ENCODE data around the gene PIGL. TPM values are rescaled to one million over a fixed set of nuclear protein-coding genes. Genes with fewer than 3 reads are reported as not detected.
"Not testable (repeated sequence)": the region's sequence is repeated elsewhere in the genome, so short reads cannot be mapped to it uniquely, and the experiment has no call there.

Gene PIGL
- total and polyA plus RNA-seq, 4 donors: 8.9 to 38.1 (median 27.1) TPM

- WGBS, 2 donors: 81 to 84% methylated on average over 4 of the region's 4 CpGs
- Histone ChIP-seq H3K9me3 (ENCODE audit: control insufficient read depth in 4 of 4, insufficient read depth in 3 of 4, low read length in 3 of 4) (no peaks in the 10 kb centered on the region), H3K9ac (ENCODE audit: insufficient read depth in 1 of 2, low read length in 2 of 2) (no peak overlapping the region), H3K27me3 (ENCODE audit: control insufficient read depth in 3 of 3, insufficient read depth in 3 of 3, low read length in 2 of 3) (no peaks in the 10 kb centered on the region), H3K4me1 (ENCODE audit: control insufficient read depth in 5 of 5, insufficient read depth in 5 of 5, low read length in 5 of 5) (peaks cover 0 to 32% (median 1%) of the 10 kb centered on the region in 5 donors), H3K4me3 (no peak overlapping the region), H3K27ac (ENCODE audit: low read depth in 1 of 2, low read length in 1 of 2) (no peak overlapping the region), H3K36me3 (ENCODE audit: control insufficient read depth in 4 of 4, insufficient read depth in 4 of 4, low read length in 4 of 4) (peaks cover 5 to 12% (median 8%) of the 10 kb centered on the region in 4 donors)
- TF ChIP-seq CTCF (IDR thresholded peaks at IDR 0.05; ENCODE audit: control extremely low read depth, extremely low read depth): no peak
- ATAC-seq (ENCODE audit: insufficient read depth, low FRiP score) (no peak), DNase-seq (peak in 1 of 3 donors; percentile 22)
These were observed 85.8 kb downstream of the PIGL start for GRCh38 chr17:16302856-16303255.

DNA sequence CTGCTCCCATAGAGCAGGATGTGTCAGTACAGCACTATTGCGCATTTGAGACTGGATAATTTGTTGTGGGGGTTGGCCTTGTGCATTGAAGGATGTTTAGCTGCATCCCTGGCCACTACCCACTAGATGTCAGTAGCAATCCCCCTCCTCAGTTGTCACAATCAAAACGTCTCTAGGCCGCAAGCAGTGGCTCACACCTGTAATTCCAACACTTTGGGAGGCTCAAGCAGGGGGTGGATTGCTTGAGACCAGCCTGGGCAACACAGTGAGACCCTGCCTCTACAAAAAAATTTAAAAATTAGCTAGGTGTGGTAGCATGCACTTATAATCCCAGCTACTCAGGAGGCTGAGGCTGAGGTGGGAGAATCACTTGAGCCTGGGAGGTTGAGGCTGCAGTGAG lies 87.8 kb downstream of the PIGL start:
- Histone ChIP-seq H3K4me1 (ENCODE audit: control insufficient read depth in 5 of 5, insufficient read depth in 5 of 5, low read length in 5 of 5) (peaks cover 0 to 32% (median 1%) of the 10 kb centered on the region in 5 donors), H3K27me3 (ENCODE audit: control insufficient read depth in 3 of 3, insufficient read depth in 3 of 3, low read length in 2 of 3) (no peaks in the 10 kb centered on the region), H3K9ac (ENCODE audit: insufficient read depth in 1 of 2, low read length in 2 of 2) (no peak overlapping the region), H3K36me3 (ENCODE audit: control insufficient read depth in 4 of 4, insufficient read depth in 4 of 4, low read length in 4 of 4) (peaks cover 5 to 10% (median 7%) of the 10 kb centered on the region in 4 donors), H3K27ac (ENCODE audit: low read depth in 1 of 2, low read length in 1 of 2) (no peak overlapping the region), H3K4me3 (no peak overlapping the region), H3K9me3 (ENCODE audit: control insufficient read depth in 4 of 4, insufficient read depth in 3 of 4, low read length in 3 of 4) (no peaks in the 10 kb centered on the region)
- WGBS, 2 donors: 72 to 74% methylated on average over 3 of the region's 3 CpGs
- peak; percentile 43 to 72 (median 58) for DNase-seq
- ATAC-seq (ENCODE audit: insufficient read depth, low FRiP score): no peak
- no peak for TF ChIP-seq CTCF (IDR thresholded peaks at IDR 0.05; ENCODE audit: control extremely low read depth, extremely low read depth)

DNA sequence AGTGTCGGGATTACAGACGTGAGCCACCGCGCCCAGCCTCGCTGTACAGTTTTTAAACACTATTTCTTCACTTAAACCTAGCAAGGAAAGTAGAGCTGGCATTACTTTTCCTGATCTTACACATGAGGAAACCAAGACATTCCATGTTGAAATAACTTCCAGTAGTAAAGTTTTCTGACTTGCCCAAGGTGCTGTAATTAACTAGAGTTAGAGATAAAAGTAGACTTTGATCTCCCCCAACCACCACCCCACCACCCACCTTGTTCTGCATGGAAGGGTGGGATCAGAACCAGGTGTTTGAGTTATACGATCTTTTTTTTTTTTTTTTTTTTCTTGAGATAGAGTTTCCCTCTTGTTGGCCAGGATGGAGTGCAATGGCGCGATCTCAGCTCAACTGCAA lies 89.2 kb downstream of the PIGL start:
- 61 to 93% methylated on average over 8 of the region's 8 CpGs for WGBS, 2 donors
- no peak for ATAC-seq (ENCODE audit: insufficient read depth, low FRiP score)
- Histone ChIP-seq H3K4me3 (no peak overlapping the region), H3K36me3 (ENCODE audit: control insufficient read depth in 4 of 4, insufficient read depth in 4 of 4, low read length in 4 of 4) (peaks cover 0 to 11% (median 5%) of the 10 kb centered on the region in 4 donors), H3K27ac (ENCODE audit: low read depth in 1 of 2, low read length in 1 of 2) (no peak overlapping the region), H3K4me1 (ENCODE audit: control insufficient read depth in 5 of 5, insufficient read depth in 5 of 5, low read length in 5 of 5) (peaks cover 0 to 21% (median 1%) of the 10 kb centered on the region in 5 donors), H3K27me3 (ENCODE audit: control insufficient read depth in 3 of 3, insufficient read depth in 3 of 3, low read length in 2 of 3) (no peaks in the 10 kb centered on the region), H3K9ac (ENCODE audit: insufficient read depth in 1 of 2, low read length in 2 of 2) (no peak overlapping the region), H3K9me3 (ENCODE audit: control insufficient read depth in 4 of 4, insufficient read depth in 3 of 4, low read length in 3 of 4) (no peaks in the 10 kb centered on the region)
- no peak for TF ChIP-seq CTCF (IDR thresholded peaks at IDR 0.05; ENCODE audit: control extremely low read depth, extremely low read depth)
- DNase-seq: no peak

- not testable (repeated sequence) for ATAC-seq (ENCODE audit: insufficient read depth, low FRiP score); DNase-seq; H3K27me3 ChIP-seq (ENCODE audit: control insufficient read depth in 3 of 3, insufficient read depth in 3 of 3, low read length in 2 of 3); H3K9me3 ChIP-seq (ENCODE audit: control insufficient read depth in 4 of 4, insufficient read depth in 3 of 4, low read length in 3 of 4); H3K9ac ChIP-seq (ENCODE audit: insufficient read depth in 1 of 2, low read length in 2 of 2); H3K27ac ChIP-seq (ENCODE audit: low read depth in 1 of 2, low read length in 1 of 2); H3K4me1 ChIP-seq (ENCODE audit: control insufficient read depth in 5 of 5, insufficient read depth in 5 of 5, low read length in 5 of 5); H3K4me3 ChIP-seq
- whole genome bisulfite sequencing, 2 donors: 93 to 97% methylated on average over 30 to 34 of the region's 34 CpGs
- H3K36me3 ChIP-seq (ENCODE audit: control insufficient read depth in 4 of 4, insufficient read depth in 4 of 4, low read length in 4 of 4): peaks cover 3 to 10% (median 6%) of the 10 kb centered on the region in 4 donors
These were observed 95.1 kb downstream of the PIGL start for GRCh38 chr17:16312061-16312460.

All from lung (tissue), 12 donors.